PC-3 (cell line): ENCODE data around the gene FMC1. TPM values are rescaled to one million over a fixed set of nuclear protein-coding genes. Genes with fewer than 3 reads are reported as not detected.

ENCODE experiments used
- ATAC-seq: fragments of 200-7000 bp; cut with Tn5 transposase; 2 replicates; pipeline ENCODE4 v1.9.1; 2020; ENCODE audit warnings: mild to moderate bottlenecking, moderate library complexity
- Bru-seq: library from RNA; stranded (reverse); fragments of 400-500 nt; gene quantifications from one replicate; lab custom pipeline; 2021; lab: Mats Ljungman, UMichigan
- BruChase-seq, 2 experiments: library from RNA; stranded (reverse); fragments of 400-500 nt; gene quantifications; one replicate each; lab custom pipeline; 2021; lab: Mats Ljungman, UMichigan
- BruUV-seq: library from RNA; stranded (reverse); fragments of 400-500 nt; replicated peaks from 2 replicates; lab custom pipeline; 2021; lab: Mats Ljungman, UMichigan
- CTCF ChIA-PET: fragments of 300-600 bp; sonication (Branson Sonifier 250); formaldehyde crosslinking; loops from one replicate; lab custom pipeline; 2022; ENCODE audit warnings: antibody characterized with exemption; lab: Charles Lee
- POLR2A ChIA-PET: fragments of 300-600 bp; sonication (Branson Sonifier 250); formaldehyde crosslinking; loops from one replicate; lab custom pipeline; 2022; ENCODE audit warnings: antibody characterized with exemption; ENCODE audit not compliant: unreplicated experiment; lab: Charles Lee
- DNase-seq: peaks from one replicate; pipeline ENCODE4 v3.0.0-alpha.2; 2015
- H2AFZ ChIP-seq: fragments of 300-600 bp; sonication (generic); 2 replicates; pipeline ENCODE4 v1.6.0; 2016; ENCODE audit warnings: antibody characterized with exemption, low read length
- H3F3A ChIP-seq: fragments of 300-600 bp; sonication (generic); one replicate; pipeline ENCODE4 v1.6.0; 2017; ENCODE audit warnings: antibody characterized with exemption, low read length, control low read depth, mild to moderate bottlenecking; ENCODE audit not compliant: unreplicated experiment
- H3K27ac ChIP-seq: fragments of 300-600 bp; sonication (generic); 2 replicates; pipeline ENCODE4 v1.5.1; 2016; ENCODE audit warnings: mild to moderate bottlenecking, low read length
- H3K27me3 ChIP-seq: fragments of 300-600 bp; sonication (generic); 2 replicates; pipeline ENCODE4 v1.6.1; 2016; ENCODE audit warnings: low read length, mixed read lengths
- H3K36me3 ChIP-seq: fragments of 300-600 bp; sonication (generic); 2 replicates; pipeline ENCODE4 v1.6.1; 2016; ENCODE audit warnings: low read depth, mixed run types, low read length, mixed read lengths
- H3K4me1 ChIP-seq: fragments of 300-600 bp; sonication (generic); 2 replicates; pipeline ENCODE4 v1.5.1; 2016; ENCODE audit warnings: low read length; ENCODE audit not compliant: insufficient read depth
- H3K4me2 ChIP-seq: fragments of 300-600 bp; sonication (generic); 2 replicates; pipeline ENCODE4 v1.6.0; 2016; ENCODE audit warnings: low read length
- H3K4me3 ChIP-seq: fragments of 300-600 bp; sonication (generic); 2 replicates; pipeline ENCODE4 v1.5.1; 2016; ENCODE audit warnings: mild to moderate bottlenecking, low read length, mixed read lengths
- H3K79me2 ChIP-seq: fragments of 300-600 bp; sonication (generic); 2 replicates; pipeline ENCODE4 v1.6.1; 2017; ENCODE audit warnings: low read length, mixed read lengths
- H3K9ac ChIP-seq: fragments of 300-600 bp; sonication (generic); 2 replicates; pipeline ENCODE4 v1.6.0; 2016; ENCODE audit warnings: mild to moderate bottlenecking, low read length
- H3K9me2 ChIP-seq: fragments of 300-600 bp; sonication (generic); replicated peaks from 2 replicates; pipeline ENCODE4 v1.6.1; 2016; ENCODE audit warnings: mixed run types, low read length, mixed read lengths
- H3K9me3 ChIP-seq: fragments of 300-600 bp; sonication (generic); 2 replicates; pipeline ENCODE4 v1.6.1; 2016; ENCODE audit warnings: low read length, mixed read lengths
- H4K20me1 ChIP-seq: fragments of 300-600 bp; sonication (generic); 2 replicates; pipeline ENCODE4 v1.6.1; 2016; ENCODE audit warnings: low read length, mixed read lengths
- EZH2 ChIP-seq: fragments of 300-600 bp; sonication (generic); IDR thresholded peaks from one replicate; pipeline ENCODE4 v1.6.1; 2017; ENCODE audit warnings: antibody characterized with exemption, mild to moderate bottlenecking, low read length; ENCODE audit not compliant: unreplicated experiment
- EZH2phosphoT487 ChIP-seq: fragments of 300-600 bp; sonication (generic); IDR thresholded peaks from 2 replicates; pipeline ENCODE4 v1.6.1; 2018; ENCODE audit warnings: mild to moderate bottlenecking, antibody characterized with exemption, low read length, borderline replicate concordance
- intact Hi-C: fragments of 100-400 bp; cut with micrococcal nuclease; formaldehyde crosslinking; loops from 2 replicates; pipeline ENCODE4 v1.9.0; 2023
- long read RNA-seq: library from polyadenylated mRNA; unstranded; transcript quantifications from one replicate; pipeline ENCODE4 v2.0.0, GENCODE V29; 2021; ENCODE audit not compliant: unreplicated experiment
- total RNA-seq: library from RNA; depleted of rRNA; stranded (reverse); fragments of >200 nt; gene quantifications from 2 replicates; pipeline ENCODE4 v1.2.3, GENCODE V29; 2014; rRNA removed
- TF ChIP-seq, protein P1 (sequence below): fragments of 300-600 bp; sonication (generic); conservative IDR thresholded peaks from 2 replicates; pipeline ENCODE4 v1.5.1; 2017; ENCODE audit warnings: antibody characterized with exemption, low read depth, mild to moderate bottlenecking, low read length

Gene FMC1
- total RNA-seq (8.8 and 12.2 TPM in 2 replicates), Bru-seq, nascent RNA (percentile 62 among the genes with signal in this experiment), BruChase-seq, experiment 1, labeled RNA remaining after a 6-hour chase (percentile 82 among the genes with signal in this experiment), BruChase-seq, experiment 2, labeled RNA remaining after a 2-hour chase (percentile 61 among the genes with signal in this experiment)
- long read RNA-seq, transcript FMC1-201 (2 exons, 1,210 nt) = major isoform, 28 of 30 reads
- long read RNA-seq, partial matches to known transcripts = 0 of 30 reads
- long read RNA-seq, other reads (novel, unspliced or antisense) = 0 of 30 reads

DNA sequence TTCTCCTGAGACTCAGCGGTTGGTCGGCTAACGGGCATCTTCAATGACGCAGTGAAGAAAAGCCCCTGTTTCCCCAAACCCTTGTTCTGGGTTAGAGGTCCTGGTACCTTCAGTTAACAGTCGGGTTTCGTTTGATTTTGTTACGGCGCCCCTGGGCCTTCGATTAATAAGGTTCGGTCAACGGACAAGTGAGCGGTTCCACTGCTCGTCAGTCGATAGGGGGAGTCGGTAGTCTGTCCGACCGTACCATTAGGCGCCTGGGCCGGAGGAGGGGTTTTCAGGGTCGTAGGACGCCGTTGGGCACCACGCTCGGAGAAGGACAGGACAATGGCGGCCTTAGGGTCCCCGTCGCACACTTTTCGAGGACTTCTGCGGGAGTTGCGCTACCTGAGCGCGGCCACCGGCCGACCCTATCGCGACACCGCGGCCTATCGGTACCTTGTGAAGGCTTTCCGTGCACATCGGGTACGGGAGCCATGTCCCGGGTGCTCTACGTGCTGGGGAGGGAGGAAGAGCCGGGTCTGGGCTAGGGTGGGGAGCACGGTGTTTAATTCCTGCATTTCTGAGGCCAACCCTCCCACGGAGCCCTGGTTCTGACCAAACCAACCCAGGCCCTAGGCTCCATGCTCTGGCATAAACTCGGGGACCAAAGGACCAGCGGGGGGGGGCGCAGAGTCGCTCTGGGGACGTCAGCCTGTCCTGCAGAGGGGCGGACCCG is at the start of gene FMC1:
FMC1 (plus strand) TSS at position 280 of the 718 bp plus-strand sequence; CDS start at position 328, 48 bp downstream.
- no peaks in the 10 kb centered on the region for H3K27me3 ChIP-seq
- no peak for TF ChIP-seq EZH2phosphoT487
- TF ChIP-seq, protein P1, sequence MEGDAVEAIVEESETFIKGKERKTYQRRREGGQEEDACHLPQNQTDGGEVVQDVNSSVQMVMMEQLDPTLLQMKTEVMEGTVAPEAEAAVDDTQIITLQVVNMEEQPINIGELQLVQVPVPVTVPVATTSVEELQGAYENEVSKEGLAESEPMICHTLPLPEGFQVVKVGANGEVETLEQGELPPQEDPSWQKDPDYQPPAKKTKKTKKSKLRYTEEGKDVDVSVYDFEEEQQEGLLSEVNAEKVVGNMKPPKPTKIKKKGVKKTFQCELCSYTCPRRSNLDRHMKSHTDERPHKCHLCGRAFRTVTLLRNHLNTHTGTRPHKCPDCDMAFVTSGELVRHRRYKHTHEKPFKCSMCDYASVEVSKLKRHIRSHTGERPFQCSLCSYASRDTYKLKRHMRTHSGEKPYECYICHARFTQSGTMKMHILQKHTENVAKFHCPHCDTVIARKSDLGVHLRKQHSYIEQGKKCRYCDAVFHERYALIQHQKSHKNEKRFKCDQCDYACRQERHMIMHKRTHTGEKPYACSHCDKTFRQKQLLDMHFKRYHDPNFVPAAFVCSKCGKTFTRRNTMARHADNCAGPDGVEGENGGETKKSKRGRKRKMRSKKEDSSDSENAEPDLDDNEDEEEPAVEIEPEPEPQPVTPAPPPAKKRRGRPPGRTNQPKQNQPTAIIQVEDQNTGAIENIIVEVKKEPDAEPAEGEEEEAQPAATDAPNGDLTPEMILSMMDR = peak; percentile 45
- TF ChIP-seq EZH2 = no peak
- BruUV-seq = TSS peak; percentile 71
- CTCF ChIA-PET = no interaction called here
- peaks cover 9% of the 10 kb centered on the region for H3K4me1 ChIP-seq
- H3K36me3 ChIP-seq = no peaks in the 10 kb centered on the region
- peaks cover 9% of the 10 kb centered on the region for H3F3A ChIP-seq
- H3K79me2 ChIP-seq = peaks cover 28% of the 10 kb centered on the region
- no peaks in the 10 kb centered on the region for H4K20me1 ChIP-seq
- peak; percentile 82 for DNase-seq
- H3K9ac ChIP-seq = peak within 1 kb of the TSS; percentile 99
- peak within 1 kb of the TSS; percentile 83 for H3K4me3 ChIP-seq
- no peaks in the 10 kb centered on the region for H3K9me3 ChIP-seq
- H3K4me2 ChIP-seq = peak within 1 kb of the TSS; percentile 94
- peak within 1 kb of the TSS; percentile 91 for H3K27ac ChIP-seq
- peak within 1 kb of the TSS; percentile 86 for H2AFZ ChIP-seq
- ATAC-seq = peak; percentile 77
- POLR2A ChIA-PET = no interaction called here
- no peaks in the 10 kb centered on the region for H3K9me2 ChIP-seq
- intact Hi-C loops = no loop called here

DNA sequence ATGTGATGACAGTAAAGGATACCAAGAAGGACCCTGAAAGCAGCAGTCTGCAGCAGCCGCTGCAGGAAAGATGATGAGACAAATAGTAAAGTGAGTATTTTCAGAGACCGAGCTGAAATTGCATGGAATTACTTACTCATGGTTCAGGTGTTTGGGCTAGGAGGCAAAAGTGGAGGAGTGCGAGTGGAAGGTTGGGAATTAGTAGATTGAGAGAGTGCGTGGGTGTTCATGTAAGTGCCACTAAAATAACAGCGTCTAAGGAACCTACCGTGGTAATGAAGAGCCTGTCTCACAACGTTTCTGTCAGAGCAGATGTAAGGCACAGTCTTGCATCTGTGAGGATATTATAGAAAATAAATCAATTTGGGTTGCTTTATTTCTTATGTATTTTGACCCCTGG is 48.3 kb upstream of the FMC1 start:
- CTCF ChIA-PET = no interaction called here
- Histone ChIP-seq H3K9ac (no peak overlapping the region), H3K27me3 (no peaks in the 10 kb centered on the region), H3K4me2 (no peak overlapping the region), H4K20me1 (no peaks in the 10 kb centered on the region), H3K9me3 (no peaks in the 10 kb centered on the region), H3K36me3 (no peaks in the 10 kb centered on the region), H3K9me2 (no peaks in the 10 kb centered on the region), H3K4me3 (no peak overlapping the region), H3F3A (no peaks in the 10 kb centered on the region), H3K79me2 (no peaks in the 10 kb centered on the region), H3K27ac (no peak overlapping the region), H3K4me1 (no peaks in the 10 kb centered on the region), H2AFZ (no peak overlapping the region)
- DNase-seq (no peak), ATAC-seq (no peak)
- no TSS peak for BruUV-seq
- TF ChIP-seq, protein P1 = no peak
- no peak for TF ChIP-seq EZH2phosphoT487
- no peak for TF ChIP-seq EZH2
- intact Hi-C loops = no loop called here
- POLR2A ChIA-PET = no interaction called here
